HepG2 (cell line): ENCODE measurements around the gene CAPRIN2. TPM values are rescaled to one million over a fixed set of nuclear protein-coding genes. Genes with fewer than 3 reads are reported as not detected.

Experiments used
- ATAC-seq: fragments of 200-7000 bp; cut with Tn5 transposase; 3 replicates; pipeline ENCODE4 v1.9.1; 2020; ENCODE audit warnings: mild to moderate bottlenecking, moderate library complexity
- BruUV-seq: library from RNA; stranded (reverse); fragments of 400-500 nt; replicated peaks from 2 replicates; lab custom pipeline; 2021; lab: Mats Ljungman, UMichigan
- CTCF ChIA-PET: fragments of 300-600 bp; formaldehyde crosslinking; extraction: SDS; loops from one replicate; lab custom pipeline; 2021; ENCODE audit warnings: low total read pairs, inconsistent platforms, low intra/inter-chr PET ratio; lab: Yijun Ruan, JAX
- POLR2A ChIA-PET: fragments of 350-600 bp; sonication (Branson Sonifier 250); formaldehyde crosslinking; loops from one replicate; lab custom pipeline; 2020; ENCODE audit warnings: antibody characterized with exemption, inconsistent platforms; lab: Yijun Ruan, JAX
- DNase-seq: peaks from one replicate; pipeline ENCODE4 v3.0.0-alpha.2; 2015; ENCODE audit warnings: low spot score
- FAIRE-seq: peaks from 3 replicates; lab custom pipeline; 2011; peaks lifted over from hg19 to GRCh38; lab: Jason Lieb, UNC
- H2AFZ ChIP-seq: one replicate; pipeline ENCODE4 v1.6.1; 2011; ENCODE audit warnings: low read length, inconsistent platforms
- H3K27ac ChIP-seq: fragments of 300-600 bp; 3 replicates; pipeline ENCODE4 v1.8.0; 2011; ENCODE audit warnings: mixed run types, mild to moderate bottlenecking, mixed read lengths, low read length, inconsistent platforms; ENCODE audit not compliant: insufficient read depth; ENCODE audit errors: extremely low read length
- H3K27me3 ChIP-seq, 2 experiments: fragments of 200-600 bp in 1 of 2; 2 replicates in 1 of 2; 3 replicates in 1 of 2; pipeline versions ENCODE4 v1.6.0 to v1.8.0; 2011; ENCODE audit warnings: low read length in 2 of 2, mild to moderate bottlenecking in 2 of 2, moderate library complexity in 2 of 2, inconsistent platforms in 1 of 2; ENCODE audit not compliant: insufficient read depth in 2 of 2, control insufficient read depth in 1 of 2
- H3K36me3 ChIP-seq, 2 experiments: fragments of 200-600 bp in 1 of 2; replicated peaks in 1 of 2; 2 replicates in 1 of 2; 3 replicates in 1 of 2; pipeline versions ENCODE4 v1.5.1 to v1.8.0; 2011; ENCODE audit warnings: low read length in 2 of 2, inconsistent platforms in 1 of 2; ENCODE audit not compliant: insufficient read depth in 2 of 2, control insufficient read depth in 1 of 2
- H3K4me1 ChIP-seq: 2 replicates; pipeline ENCODE4 v1.5.1; 2012; ENCODE audit warnings: low read length, inconsistent platforms; ENCODE audit not compliant: insufficient read depth
- H3K4me2 ChIP-seq: 2 replicates; pipeline ENCODE4 v1.6.0; 2011; ENCODE audit warnings: low read depth, low read length, inconsistent platforms
- H3K4me3 ChIP-seq, 3 experiments: fragments of 200-600 bp in 1 of 3; sonication (generic), shearing (Covaris generic) in 1 of 3; replicated peaks in 1 of 3; 2 replicates each; pipeline ENCODE4 v1.5.1; 2011 to 2016; ENCODE audit warnings: low read length in 3 of 3, inconsistent platforms in 2 of 3, low read depth in 2 of 3, mild to moderate bottlenecking in 2 of 3, control low read depth in 1 of 3, mixed read lengths in 1 of 3; ENCODE audit not compliant: insufficient read depth in 1 of 3
- H3K79me2 ChIP-seq: one replicate; pipeline ENCODE4 v1.6.1; 2011; ENCODE audit warnings: low read length, inconsistent platforms; ENCODE audit not compliant: insufficient read depth
- H3K9ac ChIP-seq: 2 replicates; pipeline ENCODE4 v1.6.0; 2011; ENCODE audit warnings: mild to moderate bottlenecking, low read depth, low read length, inconsistent platforms; ENCODE audit not compliant: insufficient read depth
- H3K9me3 ChIP-seq: 2 replicates; pipeline ENCODE4 v1.5.1; 2012; ENCODE audit warnings: mild to moderate bottlenecking, low read length
- H4K20me1 ChIP-seq: 2 replicates; pipeline ENCODE4 v1.6.0; 2011; ENCODE audit warnings: inconsistent platforms, mild to moderate bottlenecking, low read length, moderate library complexity; ENCODE audit not compliant: insufficient read depth
- ATAD3A ChIP-seq: sonication (generic); formaldehyde crosslinking; IDR thresholded peaks from 2 replicates; pipeline ENCODE4 v1.4.0; 2020; ENCODE audit warnings: missing genetic modification reagents
- HNF1A ChIP-seq, 2 experiments: sonication (generic) in 1 of 2; formaldehyde crosslinking in 1 of 2; IDR thresholded peaks; 2 replicates each; pipeline versions ENCODE4 v1.4.0 to v1.6.1; 2016 to 2020; ENCODE audit warnings: borderline replicate concordance in 1 of 2, low read depth in 1 of 2, mild to moderate bottlenecking in 1 of 2, missing genetic modification reagents in 1 of 2
- KAT7 ChIP-seq: IDR thresholded peaks from 2 replicates; pipeline ENCODE4 v1.6.1; 2018; ENCODE audit warnings: borderline replicate concordance, missing compliant biosample characterization
- KDM5A ChIP-seq: fragments of 200-600 bp; sonication (generic); IDR thresholded peaks from 2 replicates; pipeline ENCODE4 v1.7.0; 2018; ENCODE audit warnings: antibody characterized with exemption, mild to moderate bottlenecking, low read length, borderline replicate concordance
- MIER2 ChIP-seq: IDR thresholded peaks from 2 replicates; pipeline ENCODE4 v1.6.1; 2016; ENCODE audit warnings: missing biosample characterization, missing genetic modification reagents
- NR2C2 ChIP-seq: sonication (generic); formaldehyde crosslinking; IDR thresholded peaks from 2 replicates; pipeline ENCODE4 v1.4.0; 2020; ENCODE audit warnings: missing genetic modification reagents, mild to moderate bottlenecking, moderate library complexity, borderline replicate concordance
- PAX8 ChIP-seq: sonication (generic); formaldehyde crosslinking; IDR thresholded peaks from 2 replicates; pipeline ENCODE4 v1.8.0; 2022; ENCODE audit warnings: mild to moderate bottlenecking, missing genetic modification reagents, borderline replicate concordance
- SATB2 ChIP-seq: sonication (generic); formaldehyde crosslinking; IDR thresholded peaks from 2 replicates; pipeline ENCODE4 v1.5.0; 2020; ENCODE audit warnings: missing genetic modification reagents
- STAT5B ChIP-seq: sonication (generic); formaldehyde crosslinking; IDR thresholded peaks from 2 replicates; pipeline ENCODE4 v1.4.0; 2020; ENCODE audit warnings: missing genetic modification reagents
- TCF12 ChIP-seq, 2 experiments: fragments of 450-650 bp in 1 of 2; sonication (generic) in 1 of 2; formaldehyde crosslinking in 1 of 2; IDR thresholded peaks; 2 replicates each; pipeline versions ENCODE4 v1.6.1 to v1.8.0; 2017 to 2022; ENCODE audit warnings: antibody characterized with exemption in 1 of 2, mild to moderate bottlenecking in 1 of 2, missing genetic modification reagents in 1 of 2, moderate library complexity in 1 of 2
- ZNF275 ChIP-seq: sonication (generic); formaldehyde crosslinking; IDR thresholded peaks from 2 replicates; pipeline ENCODE4 v1.8.0; 2022; ENCODE audit warnings: missing genetic modification reagents, mild to moderate bottlenecking, inconsistent platforms, borderline replicate concordance
- ZNF484 ChIP-seq: sonication (generic); formaldehyde crosslinking; IDR thresholded peaks from 2 replicates; pipeline ENCODE4 v1.5.1; 2020; ENCODE audit warnings: mild to moderate bottlenecking, low read depth, missing genetic modification reagents, borderline replicate concordance
- ZNF775 ChIP-seq: sonication (generic); formaldehyde crosslinking; IDR thresholded peaks from 2 replicates; pipeline ENCODE4 v1.4.0; 2020; ENCODE audit warnings: missing genetic modification reagents, mild to moderate bottlenecking, moderate library complexity, borderline replicate concordance
- WGBS: methylation state at CpG from one replicate; pipeline ENCODE4 v1.1.6; 2017; ENCODE audit warnings: low lambda C conversion rate; 5-methylcytosine and 5-hydroxymethylcytosine counted together
- in situ Hi-C: cut with HindIII; loops from 2 replicates; pipeline ENCODE4 v1.10.0; 2017; ENCODE audit warnings: low pct_unique_long_range_greater_than_20kb; ENCODE audit not compliant: extremely low pct_ligation_motif_present
- intact Hi-C: fragments of 100-400 bp; cut with micrococcal nuclease; formaldehyde crosslinking; loops from one replicate; pipeline ENCODE4 v1.10.0; 2022; ENCODE audit not compliant: unreplicated experiment
- polyA plus RNA-seq, 8 experiments: library from polyadenylated mRNA; depleted of rRNA in 3 of 8; stranded (reverse) in 7 of 8; unstranded in 1 of 8; fragments of >200 nt; fragmentation: Illumina TruSeq in 4 of 8; extraction: Trizol in 4 of 8; gene quantifications; 2 replicates each; pipeline versions ENCODE4 v1.2.1 to v1.2.3, GENCODE V29; 2011 to 2016; ENCODE audit warnings: low read depth in 4 of 8, missing spikeins in 1 of 8, mixed read lengths in 1 of 8; ENCODE audit not compliant: insufficient read depth in 1 of 8
- total RNA-seq, 5 experiments: library from RNA; depleted of rRNA; stranded (reverse); fragments of >200 nt; fragmentation: Illumina TruSeq; extraction: Trizol; gene quantifications; 2 replicates each; pipeline ENCODE4 v1.2.3, GENCODE V29; 2016; ENCODE audit warnings: low read depth in 1 of 5

The CAPRIN2 gene
- total and polyA plus RNA-seq, 2 of the 13 experiments (the other 11 are each of a cell fraction or from before 2014, with no cell fraction given), result 21.7 to 30.6 TPM

- POLR2A ChIA-PET, result no interaction called here
- CTCF ChIA-PET, result no interaction called here
- WGBS, result 0% methylated on average over 5 of the region's 5 CpGs
- no peaks in the 10 kb centered on the region for H4K20me1 ChIP-seq
- no peak overlapping the region for H3K4me3 ChIP-seq
- ATAC-seq (no peak), DNase-seq (no peak), FAIRE-seq (no peak)
- H3K79me2 ChIP-seq, result no peaks in the 10 kb centered on the region
- no peak overlapping the region for H3K27ac ChIP-seq
- intact Hi-C loops, result no loop called here
- TF ChIP-seq KAT7 (CRISPR knock-in tag), result no peak
- no peak for TF ChIP-seq PAX8 (CRISPR knock-in tag)
- TF ChIP-seq HNF1A (IDR thresholded peaks at IDR 0.05; ENCODE audit: low read depth), result no peak
- TF ChIP-seq HNF1A (CRISPR knock-in tag; IDR thresholded peaks at IDR 0.05; ENCODE audit: borderline replicate concordance), result no peak
- no peak for TF ChIP-seq MIER2 (CRISPR knock-in tag)
- no peak for TF ChIP-seq NR2C2 (CRISPR knock-in tag)
- TF ChIP-seq KDM5A, result no peak
- TF ChIP-seq TCF12 (IDR thresholded peaks at IDR 0.05), result no peak
- no peak for TF ChIP-seq TCF12 (CRISPR knock-in tag; IDR thresholded peaks at IDR 0.05)
- TF ChIP-seq ZNF775, result no peak
- TF ChIP-seq ZNF484 (CRISPR knock-in tag), result no peak
- TF ChIP-seq SATB2 (CRISPR knock-in tag), result no peak
- no peak for TF ChIP-seq ZNF275 (CRISPR knock-in tag)
- no peak for TF ChIP-seq STAT5B (CRISPR knock-in tag)
- no peak for TF ChIP-seq ATAD3A (CRISPR knock-in tag)
- H3K9me3 ChIP-seq, result peaks cover 11% of the 10 kb centered on the region
- in situ Hi-C loops, result no loop called here
- H3K9ac ChIP-seq, result no peak overlapping the region
- no peaks in the 10 kb centered on the region for H3K4me1 ChIP-seq
- H2AFZ ChIP-seq, result no peak overlapping the region
- no peaks in the 10 kb centered on the region for H3K36me3 ChIP-seq
- no TSS peak for BruUV-seq
- H3K4me2 ChIP-seq, result no peak overlapping the region
- H3K27me3 ChIP-seq, result peaks cover 0 to 7% of the 10 kb centered on the region in 2 experiments; a peak in 1 of 5 replicates
These were observed 24.8 kb upstream of the CAPRIN2 start for GRCh38 chr12:30779578-30779977.
